Panc1 (cell line): ENCODE results near the gene HIPK4. TPM values are rescaled to one million over a fixed set of nuclear protein-coding genes. Genes with fewer than 3 reads are reported as not detected.
A peak's percentile ranks its signal among the peaks of the same experiment; 100 is the strongest.

Source experiments
- ATAC-seq: fragments of 200-7000 bp; cut with Tn5 transposase; 2 replicates; pipeline ENCODE4 v1.9.1; 2020; ENCODE audit warnings: mild to moderate bottlenecking, moderate library complexity
- BruUV-seq: library from RNA; stranded (reverse); fragments of 400-500 nt; replicated peaks from 2 replicates; lab custom pipeline; 2021; lab: Mats Ljungman, UMichigan
- CTCF ChIA-PET: fragments of 300-600 bp; sonication (Branson Sonifier 250); formaldehyde crosslinking; loops from one replicate; lab custom pipeline; 2022; ENCODE audit warnings: antibody characterized with exemption; lab: Charles Lee
- POLR2A ChIA-PET: fragments of 300-600 bp; sonication (Branson Sonifier 250); formaldehyde crosslinking; loops from one replicate; lab custom pipeline; 2022; ENCODE audit warnings: antibody characterized with exemption; lab: Charles Lee
- DNase-seq: peaks from one replicate; pipeline ENCODE4 v3.0.0-alpha.2; 2010; ENCODE audit warnings: low read depth, low spot score
- H3K27ac ChIP-seq: 2 replicates; pipeline ENCODE4 v1.5.1; 2011; ENCODE audit warnings: mild to moderate bottlenecking, low read length, inconsistent platforms
- H3K27me3 ChIP-seq: fragments of 200-500 bp; sonication (Bioruptor generic); 2 replicates; pipeline ENCODE4 v1.6.0; 2014; ENCODE audit warnings: low read length, inconsistent platforms; ENCODE audit not compliant: control insufficient read depth, insufficient read depth
- H3K36me3 ChIP-seq: fragments of 200-500 bp; sonication (Bioruptor generic); 2 replicates; pipeline ENCODE4 v1.5.1; 2014; ENCODE audit warnings: inconsistent platforms, mild to moderate bottlenecking, low read length, moderate library complexity; ENCODE audit not compliant: control insufficient read depth, insufficient read depth
- H3K4me1 ChIP-seq: 2 replicates; pipeline ENCODE4 v1.5.1; 2011; ENCODE audit warnings: inconsistent platforms, mild to moderate bottlenecking, low read length, moderate library complexity; ENCODE audit not compliant: control insufficient read depth, insufficient read depth
- H3K4me3 ChIP-seq, 2 experiments: 2 replicates each; pipeline ENCODE4 v1.5.1; 2011 to 2012; ENCODE audit warnings: low read depth in 2 of 2, low read length in 2 of 2, mild to moderate bottlenecking in 2 of 2, inconsistent platforms in 1 of 2, moderate library complexity in 1 of 2
- H3K9me3 ChIP-seq: fragments of 200-500 bp; sonication (Bioruptor generic); 2 replicates; pipeline ENCODE4 v1.5.1; 2014; ENCODE audit warnings: low read depth, mild to moderate bottlenecking, inconsistent platforms, low read length, moderate library complexity; ENCODE audit not compliant: control insufficient read depth, insufficient read depth
- CTCF ChIP-seq: fragments of 450-650 bp; IDR thresholded peaks from 2 replicates; pipeline ENCODE4 v1.5.1; 2017; ENCODE audit warnings: mild to moderate bottlenecking
- POLR2AphosphoS5 ChIP-seq: IDR thresholded peaks from 2 replicates; pipeline ENCODE4 v1.6.1; 2012; ENCODE audit warnings: mild to moderate bottlenecking, low read depth, low read length, moderate library complexity
- REST ChIP-seq, 2 experiments: IDR thresholded peaks; 2 replicates each; pipeline ENCODE4 v1.6.1; 2011 to 2012; ENCODE audit warnings: low read depth in 2 of 2, control low read depth in 1 of 2, low read length in 1 of 2, mild to moderate bottlenecking in 1 of 2, moderate library complexity in 1 of 2; ENCODE audit not compliant: insufficient read depth in 1 of 2
- SIN3A ChIP-seq: IDR thresholded peaks from 2 replicates; pipeline ENCODE4 v1.6.1; 2012; ENCODE audit warnings: low read depth, mild to moderate bottlenecking, low read length, moderate library complexity, borderline replicate concordance; ENCODE audit not compliant: insufficient read depth
- TCF7L2 ChIP-seq: IDR thresholded peaks from 2 replicates; pipeline ENCODE4 v1.6.1; 2011; ENCODE audit warnings: mild to moderate bottlenecking, low read depth, low read length, inconsistent platforms
- in situ Hi-C: cut with HindIII; loops from 2 replicates; pipeline ENCODE4 v1.10.0; 2016; ENCODE audit warnings: low sequenced_read_pairs, low pct_unique_long_range_greater_than_20kb
- intact Hi-C: fragments of 100-400 bp; cut with micrococcal nuclease; formaldehyde crosslinking; loops from one replicate; pipeline ENCODE4 v1.10.0; 2022; ENCODE audit not compliant: unreplicated experiment
- total RNA-seq: library from RNA; stranded (reverse); gene quantifications from one replicate; pipeline ENCODE4 v1.2.1, GENCODE V29; 2021; ENCODE audit not compliant: unreplicated experiment

The HIPK4 gene
- total RNA-seq, 1 experiment from 2014 or later: 0.13 TPM

GRCh38 chr19:40403262-40403984 lies 13.4 kb upstream of the HIPK4 start:
- CTCF ChIA-PET: interaction anchor here (0.6 to 0.7 kb wide), 2 partner anchors 30 to 307 kb away, joined by 4 to 7 read pairs; no protein-coding TSS in a partner anchor
- BruUV-seq: no TSS peak
- TF ChIP-seq POLR2AphosphoS5: 0 out of 2 replicates have a peak, but pooled peaks have one; percentile 6
- no peak for TF ChIP-seq CTCF
- 0 out of 2 replicates have a peak, but pooled peaks have one; percentile 33 for TF ChIP-seq SIN3A

GRCh38 chr19:40400559-40400958 lies 10.6 kb upstream of the HIPK4 start:
- DNase-seq (no peak), ATAC-seq (no peak)
- in situ Hi-C loops: no loop called here
- TF ChIP-seq POLR2AphosphoS5: no peak
- TF ChIP-seq REST (IDR thresholded peaks at IDR 0.05; ENCODE audit: insufficient read depth in 1 of 2, low read depth in 2 of 2, low read length in 1 of 2): no peak
- no peak for TF ChIP-seq TCF7L2
- no peak for TF ChIP-seq SIN3A
- no peak for TF ChIP-seq CTCF
- Histone ChIP-seq H3K4me1 (no peaks in the 10 kb centered on the region), H3K4me3 (no peak overlapping the region), H3K27ac (no peak overlapping the region), H3K9me3 (no peaks in the 10 kb centered on the region), H3K27me3 (no peaks in the 10 kb centered on the region), H3K36me3 (no peaks in the 10 kb centered on the region)
- ChIA-PET CTCF (no interaction called here), POLR2A (interaction anchor here (0.6 kb wide), 1 partner anchor 39 kb away, joined by 8 read pairs; no protein-coding TSS in a partner anchor)
- intact Hi-C loops: no loop called here
- no TSS peak for BruUV-seq

More at GRCh38 chr19:40403262-40403984, 13.4 kb upstream of the HIPK4 start:
- H3K27me3 ChIP-seq: no peaks in the 10 kb centered on the region
- H3K36me3 ChIP-seq: no peaks in the 10 kb centered on the region
- POLR2A ChIA-PET: no interaction called here
- no peak for DNase-seq
- in situ Hi-C loops: no loop called here
- peak; percentile 94 for ATAC-seq
- H3K9me3 ChIP-seq: no peaks in the 10 kb centered on the region
- H3K27ac ChIP-seq: peak overlapping the region; percentile 52
- no peaks in the 10 kb centered on the region for H3K4me1 ChIP-seq
- H3K4me3 ChIP-seq: peak overlapping the region; percentile 55 to 61
- intact Hi-C loops: no loop called here
